ENCODE results near the gene GPR87.

Gene GPR87

DNA sequence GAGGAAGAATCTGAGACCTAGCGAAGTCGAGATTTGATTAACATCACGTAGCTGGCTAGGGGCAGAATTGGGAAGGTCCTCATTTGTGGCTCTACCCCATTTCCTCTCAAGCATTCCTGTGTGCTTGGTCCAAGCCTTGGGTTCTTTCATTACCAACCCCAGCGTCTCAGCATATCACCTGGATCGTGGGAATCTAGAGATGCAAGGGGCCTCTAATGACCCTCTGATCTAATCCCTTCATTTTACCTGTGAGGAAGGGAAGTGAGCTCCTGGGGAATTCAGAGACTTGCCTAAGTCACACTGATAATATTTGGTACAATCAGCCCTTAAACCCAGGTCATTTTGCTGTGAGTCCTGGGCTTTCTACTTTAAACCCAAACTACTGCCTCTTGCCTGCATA is 2.0 kb downstream of the GPR87 start:
- no peak for TF ChIP-seq ISL1 (CRISPR knock-in tag; IDR thresholded peaks at IDR 0.05)
- no peak for ATAC-seq

DNA sequence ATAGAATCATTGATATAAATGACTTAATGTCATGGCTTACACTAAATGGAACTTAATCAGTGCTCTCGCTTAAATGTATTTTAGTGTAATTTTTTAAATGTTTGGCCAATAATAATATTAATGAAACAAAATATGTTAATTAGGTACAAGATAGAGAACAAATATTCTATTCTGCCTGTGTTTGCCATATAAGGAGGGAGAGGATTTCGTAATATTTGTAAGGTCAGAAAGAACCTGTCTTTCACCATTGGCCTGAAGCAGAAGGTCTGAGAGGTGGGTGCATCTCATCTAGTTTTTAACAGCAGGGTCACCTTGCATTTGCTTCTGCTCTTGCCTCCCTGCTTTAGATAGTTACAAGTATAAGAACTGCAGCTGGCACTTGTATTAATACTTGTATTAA is 2.5 kb downstream of the GPR87 start:
- no peak for ATAC-seq
- TF ChIP-seq OSR1 (CRISPR knock-in tag; IDR thresholded peaks at IDR 0.05) (no peak), ZFP30 (CRISPR knock-in tag; IDR thresholded peaks at IDR 0.05) (no peak), ARNTL (CRISPR knock-in tag; IDR thresholded peaks at IDR 0.05; ENCODE audit: borderline replicate concordance, low read depth) (no peak), CSRNP3 (CRISPR knock-in tag; IDR thresholded peaks at IDR 0.05) (no peak), ESRRG (CRISPR knock-in tag; IDR thresholded peaks at IDR 0.05) (no peak), TSHZ2 (CRISPR knock-in tag; IDR thresholded peaks at IDR 0.05) (no peak), ZNF70 (CRISPR knock-in tag; IDR thresholded peaks at IDR 0.05) (no peak), SNAI2 (CRISPR knock-in tag; IDR thresholded peaks at IDR 0.05) (no peak), CSDC2 (CRISPR knock-in tag; IDR thresholded peaks at IDR 0.05) (no peak), ISL1 (CRISPR knock-in tag; IDR thresholded peaks at IDR 0.05) (no peak), CREB5 (CRISPR knock-in tag; IDR thresholded peaks at IDR 0.05; ENCODE audit: low read depth) (no peak), ZNF565 (CRISPR knock-in tag; conservative IDR thresholded peaks at IDR 0.05; ENCODE audit: low read depth) (no peak), ZFP3 (CRISPR knock-in tag; IDR thresholded peaks at IDR 0.05) (no peak), POU6F1 (CRISPR knock-in tag; IDR thresholded peaks at IDR 0.05; ENCODE audit: borderline replicate concordance, low read depth) (no peak), BACH2 (CRISPR knock-in tag; IDR thresholded peaks at IDR 0.05; ENCODE audit: borderline replicate concordance) (no peak), GLIS3 (CRISPR knock-in tag; IDR thresholded peaks at IDR 0.05) (no peak), TCF4 (CRISPR knock-in tag; IDR thresholded peaks at IDR 0.05; ENCODE audit: borderline replicate concordance) (no peak), PPARA (CRISPR knock-in tag; IDR thresholded peaks at IDR 0.05; ENCODE audit: borderline replicate concordance) (no peak), TOX (CRISPR knock-in tag; IDR thresholded peaks at IDR 0.05; ENCODE audit: borderline replicate concordance) (no peak)

- TF ChIP-seq CSDC2 (CRISPR knock-in tag; IDR thresholded peaks at IDR 0.05), result no peak
- no peak for TF ChIP-seq ESRRG (CRISPR knock-in tag; IDR thresholded peaks at IDR 0.05)
- no peak for ATAC-seq
Observed at GRCh38 chr3:151312972-151313371, 3.6 kb downstream of the GPR87 start.

DNA sequence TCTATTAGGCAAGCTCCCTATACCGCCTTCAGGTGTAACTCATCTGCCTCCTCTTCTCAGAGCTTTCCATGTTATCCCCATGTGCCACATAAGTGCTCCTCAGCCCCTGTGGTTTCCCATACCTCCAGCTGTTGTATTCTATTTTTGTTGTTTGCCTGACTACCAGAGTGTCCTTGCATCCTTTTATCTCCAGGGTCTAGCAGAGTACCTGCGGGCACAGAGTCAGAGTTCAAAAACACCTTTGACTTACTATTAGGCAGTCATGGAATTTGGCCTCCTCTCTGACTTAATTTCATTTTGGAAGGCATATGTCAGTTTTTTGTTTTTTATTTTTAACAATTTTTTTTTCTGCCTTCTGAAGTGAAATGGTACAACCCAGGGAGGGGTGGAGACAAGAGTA is 7.1 kb downstream of the GPR87 start:
- no peak for ATAC-seq
- no peak for TF ChIP-seq CSDC2 (CRISPR knock-in tag; IDR thresholded peaks at IDR 0.05)
- no peak for TF ChIP-seq PPARA (CRISPR knock-in tag; IDR thresholded peaks at IDR 0.05; ENCODE audit: borderline replicate concordance)
- TF ChIP-seq TSHZ2 (CRISPR knock-in tag; IDR thresholded peaks at IDR 0.05), result no peak
- no peak for TF ChIP-seq ZNF565 (CRISPR knock-in tag; conservative IDR thresholded peaks at IDR 0.05; ENCODE audit: low read depth)
- no peak for TF ChIP-seq OSR1 (CRISPR knock-in tag; IDR thresholded peaks at IDR 0.05)
- TF ChIP-seq ZNF8 (CRISPR knock-in tag; IDR thresholded peaks at IDR 0.05), result no peak
